ENCODE data around the gene ATAT1. TPM values are rescaled to one million over a fixed set of nuclear protein-coding genes. Genes with fewer than 3 reads are reported as not detected.

ATAT1 gene
- total and polyA plus RNA-seq, 9 of the 15 experiments (the other 6 are each of a cell fraction or from before 2014, with no cell fraction given), result 0.65 to 5.8 (median 1.6) TPM

DNA sequence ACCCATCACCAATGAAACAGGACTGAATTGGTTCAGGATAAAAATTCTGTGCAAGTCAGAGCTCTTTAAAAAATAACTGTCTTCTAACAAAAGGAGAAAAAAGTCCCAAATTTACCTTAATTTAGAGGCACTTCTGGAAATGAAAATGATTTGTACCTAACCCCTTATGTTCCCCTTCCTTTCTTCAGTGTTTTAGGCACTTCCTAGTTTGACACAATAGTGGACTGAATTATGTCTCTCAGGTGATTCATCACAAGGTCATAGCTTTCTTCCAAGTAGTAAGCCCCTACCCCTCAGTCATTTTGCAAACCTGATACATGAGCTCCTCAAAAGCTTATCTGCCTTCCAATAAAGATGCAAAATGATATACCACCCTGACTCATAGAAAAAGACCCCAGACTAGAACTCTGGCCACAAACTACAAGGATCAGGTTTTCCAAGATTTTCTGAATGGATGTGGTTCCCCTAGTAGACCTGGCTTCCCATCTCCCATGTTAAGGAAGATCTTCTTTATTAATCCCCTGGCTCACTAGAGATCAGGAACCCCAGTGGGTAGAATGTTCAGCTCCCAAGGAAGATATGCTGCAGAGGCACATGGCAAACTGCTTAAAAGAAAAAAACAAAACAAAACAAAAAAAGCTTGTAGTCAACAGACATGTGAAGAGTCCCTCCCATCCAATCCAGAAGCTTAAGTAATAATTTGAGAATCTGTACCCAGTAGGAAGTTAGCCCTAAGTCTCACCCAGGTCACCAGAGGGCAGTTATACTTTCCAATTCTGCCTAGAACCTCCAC lies 13.2 kb upstream of the ATAT1 start (continued):
- TF ChIP-seq, protein P1, sequence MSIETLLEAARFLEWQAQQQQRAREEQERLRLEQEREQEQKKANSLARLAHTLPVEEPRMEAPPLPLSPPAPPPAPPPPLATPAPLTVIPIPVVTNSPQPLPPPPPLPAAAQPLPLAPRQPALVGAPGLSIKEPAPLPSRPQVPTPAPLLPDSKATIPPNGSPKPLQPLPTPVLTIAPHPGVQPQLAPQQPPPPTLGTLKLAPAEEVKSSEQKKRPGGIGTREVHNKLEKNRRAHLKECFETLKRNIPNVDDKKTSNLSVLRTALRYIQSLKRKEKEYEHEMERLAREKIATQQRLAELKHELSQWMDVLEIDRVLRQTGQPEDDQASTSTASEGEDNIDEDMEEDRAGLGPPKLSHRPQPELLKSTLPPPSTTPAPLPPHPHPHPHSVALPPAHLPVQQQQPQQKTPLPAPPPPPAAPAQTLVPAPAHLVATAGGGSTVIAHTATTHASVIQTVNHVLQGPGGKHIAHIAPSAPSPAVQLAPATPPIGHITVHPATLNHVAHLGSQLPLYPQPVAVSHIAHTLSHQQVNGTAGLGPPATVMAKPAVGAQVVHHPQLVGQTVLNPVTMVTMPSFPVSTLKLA (conservative IDR thresholded peaks at IDR 0.05), result 0 out of 4 replicates have a peak, but pooled peaks have one; percentile 21 to 22
- no peak for TF ChIP-seq NFATC3 (IDR thresholded peaks at IDR 0.05)
- peak; percentile 30; the same call in 1 of the 2 replicates for TF ChIP-seq ILF3 (IDR thresholded peaks at IDR 0.05; ENCODE audit: borderline replicate concordance)
- TF ChIP-seq POLR2A (conservative IDR thresholded peaks at IDR 0.05), result peak; percentile 64

- Histone ChIP-seq H4K20me1 (replicated peaks; ENCODE audit: control insufficient read depth, insufficient read depth, low read length) (peaks cover 8% of the 10 kb centered on the region; the same call in 1 of the 2 replicates), H3K9me3 (replicated peaks; ENCODE audit: control insufficient read depth, insufficient read depth, low read depth, low read length) (no peaks in the 10 kb centered on the region), H3K4me2 (ENCODE audit: insufficient read depth, low read length) (peak overlapping the region; percentile 99), H3K36me3 (ENCODE audit: control insufficient read depth, insufficient read depth, low read length) (peaks cover 67% of the 10 kb centered on the region), H3K9ac (ENCODE audit: insufficient read depth in 1 of 2, low read depth in 2 of 2, low read length in 2 of 2) (peak overlapping the region; percentile 79 to 99; a peak in 3 of 4 replicates), H3K4me1 (replicated peaks in 1 of 2; ENCODE audit: control insufficient read depth in 2 of 2, insufficient read depth in 2 of 2, low read length in 2 of 2) (peaks cover 4 to 26% of the 10 kb centered on the region in 2 experiments; a peak in 4 of 5 replicates), H3K9me1 (ENCODE audit: control insufficient read depth, insufficient read depth, low read length) (no peaks in the 10 kb centered on the region), H3K27me3 (ENCODE audit: control insufficient read depth in 2 of 2, insufficient read depth in 2 of 2, low read length in 2 of 2) (no peaks in the 10 kb centered on the region), H2AFZ (ENCODE audit: low read depth, low read length) (no peak overlapping the region), H3K79me2 (ENCODE audit: control insufficient read depth, insufficient read depth, low read length) (peaks cover 85% of the 10 kb centered on the region), H3K4me3 (peak overlapping the region; percentile 68), H3K27ac (ENCODE audit: extremely low read depth, low read depth, low read length) (peak overlapping the region; percentile 95)
- POLR2A ChIA-PET, result interaction anchor here (0.6 to 4.8 kb wide), 83 partner anchors 9 to 858 kb away, joined by 3 to 310 read pairs (median 5); partner anchors contain the start of genes ABCF1, ATAT1, C6orf136 and DHX16
- FAIRE-seq (no peak), DNase-seq (ENCODE audit: extremely low read depth in 1 of 4, low spot score in 3 of 4) (peak in 1 of 4 experiments; percentile 55), ATAC-seq (peak; percentile 1)
- intact Hi-C loops (cut with micrococcal nuclease) (loop anchor here (2.0 kb wide), 1 partner anchor 59 kb away; the partner anchor contains the start of gene DHX16), in situ Hi-C loops (cut with MboI) (no loop called here)
- 26% methylated on average over 8 of the region's 8 CpGs for WGBS (ENCODE audit: insufficient coverage, low coverage, missing lambda C conversion rate)
- CTCF ChIA-PET (ENCODE audit: low intra/inter-chr PET ratio), result no interaction called here
- no TSS peak for BruUV-seq (replicated peaks)
- TF ChIP-seq, protein P2, sequence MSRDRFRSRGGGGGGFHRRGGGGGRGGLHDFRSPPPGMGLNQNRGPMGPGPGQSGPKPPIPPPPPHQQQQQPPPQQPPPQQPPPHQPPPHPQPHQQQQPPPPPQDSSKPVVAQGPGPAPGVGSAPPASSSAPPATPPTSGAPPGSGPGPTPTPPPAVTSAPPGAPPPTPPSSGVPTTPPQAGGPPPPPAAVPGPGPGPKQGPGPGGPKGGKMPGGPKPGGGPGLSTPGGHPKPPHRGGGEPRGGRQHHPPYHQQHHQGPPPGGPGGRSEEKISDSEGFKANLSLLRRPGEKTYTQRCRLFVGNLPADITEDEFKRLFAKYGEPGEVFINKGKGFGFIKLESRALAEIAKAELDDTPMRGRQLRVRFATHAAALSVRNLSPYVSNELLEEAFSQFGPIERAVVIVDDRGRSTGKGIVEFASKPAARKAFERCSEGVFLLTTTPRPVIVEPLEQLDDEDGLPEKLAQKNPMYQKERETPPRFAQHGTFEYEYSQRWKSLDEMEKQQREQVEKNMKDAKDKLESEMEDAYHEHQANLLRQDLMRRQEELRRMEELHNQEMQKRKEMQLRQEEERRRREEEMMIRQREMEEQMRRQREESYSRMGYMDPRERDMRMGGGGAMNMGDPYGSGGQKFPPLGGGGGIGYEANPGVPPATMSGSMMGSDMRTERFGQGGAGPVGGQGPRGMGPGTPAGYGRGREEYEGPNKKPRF (IDR thresholded peaks at IDR 0.05; ENCODE audit: low read depth, low read length), result no peak
- TF ChIP-seq ZBTB17 (CRISPR knock-in tag; IDR thresholded peaks at IDR 0.05) (no peak), SMARCA5 (IDR thresholded peaks at IDR 0.05) (no peak), ESRRB (CRISPR knock-in tag; IDR thresholded peaks at IDR 0.05; ENCODE audit: borderline replicate concordance) (0 out of 2 replicates have a peak, but pooled peaks have one; percentile 76), ZNF316 (IDR thresholded peaks at IDR 0.05) (no peak), BCL6 (CRISPR knock-in tag; IDR thresholded peaks at IDR 0.05) (no peak), ZNF589 (CRISPR knock-in tag; IDR thresholded peaks at IDR 0.05; ENCODE audit: low read depth) (no peak)
- TF ChIP-seq, protein P3, sequence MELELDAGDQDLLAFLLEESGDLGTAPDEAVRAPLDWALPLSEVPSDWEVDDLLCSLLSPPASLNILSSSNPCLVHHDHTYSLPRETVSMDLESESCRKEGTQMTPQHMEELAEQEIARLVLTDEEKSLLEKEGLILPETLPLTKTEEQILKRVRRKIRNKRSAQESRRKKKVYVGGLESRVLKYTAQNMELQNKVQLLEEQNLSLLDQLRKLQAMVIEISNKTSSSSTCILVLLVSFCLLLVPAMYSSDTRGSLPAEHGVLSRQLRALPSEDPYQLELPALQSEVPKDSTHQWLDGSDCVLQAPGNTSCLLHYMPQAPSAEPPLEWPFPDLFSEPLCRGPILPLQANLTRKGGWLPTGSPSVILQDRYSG (tag; conservative IDR thresholded peaks at IDR 0.05; ENCODE audit: low read depth), result no peak
Observed at GRCh38 chr6:30614044-30614842, 12.4 kb upstream of the ATAT1 start.

Data from K562 (cell line).